ENCODE data around the gene CSF1R.

Gene CSF1R

GRCh38 chr5:150024346-150024984 is 61.9 kb downstream of the CSF1R start:
- DNase-seq (ENCODE audit: low read depth) = no peak

DNA sequence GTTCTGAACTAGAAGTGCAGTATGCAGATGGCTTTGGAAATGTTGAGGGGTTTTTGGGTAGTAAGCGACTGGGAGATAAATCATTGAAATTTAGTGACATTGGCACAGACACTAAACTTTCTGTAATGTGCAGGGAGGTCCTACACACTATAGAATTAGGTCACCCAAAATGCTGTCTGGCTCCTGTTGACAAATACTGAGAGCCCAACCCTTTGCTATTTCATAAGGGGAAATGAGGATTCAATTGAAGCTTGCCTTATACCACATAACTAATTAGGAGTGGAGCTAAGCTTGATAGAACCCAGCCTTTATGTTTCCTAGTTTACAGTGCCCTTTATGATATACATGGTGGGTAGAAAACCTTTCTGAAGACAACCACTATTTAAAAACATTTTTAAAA is 63.2 kb downstream of the CSF1R start:
- DNase-seq (ENCODE audit: low read depth) = no peak

DNA sequence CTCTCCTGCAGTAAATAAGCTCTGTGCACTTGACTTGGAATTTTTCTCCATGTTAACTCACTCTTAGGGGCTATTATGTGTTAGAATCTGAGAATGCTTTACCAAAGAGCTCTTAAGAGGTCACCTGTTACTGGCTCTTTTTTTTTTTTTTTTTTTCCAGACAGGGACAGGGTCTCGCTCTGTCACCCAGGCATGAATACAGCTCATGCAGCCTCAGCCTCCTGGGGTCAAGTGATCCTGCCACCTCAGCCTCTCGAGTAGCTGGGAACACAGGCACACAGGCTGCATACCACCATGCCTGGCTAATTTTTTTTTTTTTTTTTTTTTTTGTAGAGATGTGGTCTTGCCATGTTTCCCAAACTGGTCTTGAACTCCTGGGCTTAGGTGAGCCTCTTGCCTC is 63.7 kb downstream of the CSF1R start:
- DNase-seq (ENCODE audit: low read depth) = no peak

DNA sequence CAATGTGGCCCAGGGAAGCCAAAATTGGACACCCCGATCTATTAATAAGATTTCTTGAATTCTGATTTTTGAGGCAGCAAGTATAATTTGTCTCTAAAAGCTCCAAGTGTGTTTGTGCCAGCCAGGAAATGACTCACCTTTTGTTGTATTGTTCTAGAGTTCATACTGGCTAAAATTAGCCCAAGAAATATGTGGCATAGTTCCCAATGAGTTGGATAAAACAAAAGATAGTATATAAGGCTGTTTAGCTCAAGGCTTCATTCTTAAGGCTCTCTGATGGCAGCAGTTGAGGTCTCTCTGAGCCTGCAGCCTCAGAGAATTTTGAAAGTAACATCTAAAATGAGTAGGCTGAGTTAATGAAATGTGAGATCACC is 64.2 kb downstream of the CSF1R start:
- peak; percentile 91 for DNase-seq (ENCODE audit: low read depth)

DNA sequence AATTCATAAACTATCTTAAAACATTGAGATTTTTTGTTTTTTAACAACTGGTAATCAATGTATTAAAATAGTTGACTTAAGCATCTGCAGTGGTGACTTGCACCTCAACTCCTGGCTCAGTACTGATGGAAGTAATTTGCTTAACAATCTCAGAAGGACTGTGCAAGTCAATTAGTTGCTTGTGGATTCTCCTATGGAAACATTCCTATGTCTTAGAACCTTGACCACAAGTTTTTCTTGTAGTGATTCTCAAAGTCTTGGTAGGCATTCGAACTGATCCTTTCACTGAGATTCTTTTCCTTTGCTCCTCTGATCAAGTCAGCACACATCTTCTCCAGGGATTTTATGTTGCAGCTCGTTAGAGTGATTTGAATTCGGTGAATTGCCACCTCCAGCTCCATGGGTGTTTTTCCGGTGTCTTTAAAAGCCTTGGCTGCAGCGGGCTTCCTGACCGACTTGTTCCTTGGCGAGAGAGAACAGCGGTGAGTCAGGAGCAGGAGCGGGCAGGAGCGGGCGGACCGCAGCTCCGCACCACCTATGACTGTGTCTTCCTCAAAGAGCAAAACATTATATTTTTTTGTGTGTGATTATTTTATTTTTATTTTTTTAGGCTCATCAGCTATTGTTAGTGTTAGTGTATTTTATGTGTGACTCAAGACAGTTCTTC is 64.7 kb downstream of the CSF1R start:
- DNase-seq (ENCODE audit: low read depth) = peak; percentile 50

- DNase-seq (ENCODE audit: low read depth) = no peak
These were observed 66.1 kb downstream of the CSF1R start for GRCh38 chr5:150020249-150020648.

DNA sequence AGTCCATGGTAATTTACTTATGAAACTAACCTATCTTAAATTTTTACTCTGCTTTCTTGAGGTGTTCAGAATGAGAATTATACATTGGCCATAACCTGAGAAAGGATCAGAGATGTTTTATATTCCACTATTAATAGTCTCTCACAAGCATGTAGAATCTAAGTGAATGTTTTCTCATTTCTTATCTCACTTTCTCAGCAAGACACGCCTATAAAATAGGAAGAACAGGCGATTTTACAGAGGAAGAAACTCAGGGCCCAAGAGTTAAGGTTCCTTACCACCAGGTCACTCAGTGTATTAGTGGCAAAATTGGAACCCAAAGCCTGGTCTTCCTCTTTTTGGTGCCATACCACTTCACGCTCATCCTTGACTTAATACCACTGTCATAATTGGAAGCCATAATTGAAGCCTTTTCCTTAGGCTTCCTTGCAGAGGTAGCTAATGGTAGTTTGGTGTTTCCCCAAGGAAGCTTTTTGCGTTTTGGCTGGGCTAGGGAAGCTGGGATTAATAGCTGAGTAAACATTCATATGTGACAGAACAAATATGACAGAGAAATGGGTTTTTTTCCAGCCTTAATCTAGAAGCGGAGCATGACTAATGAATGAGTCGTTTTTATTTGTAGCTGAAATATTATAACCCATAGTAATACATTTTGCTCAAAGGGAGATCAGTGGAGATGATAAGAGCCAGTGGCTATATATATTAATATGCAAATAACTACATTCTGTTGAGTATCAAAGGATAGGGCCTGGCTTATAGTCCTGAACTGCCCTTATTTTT is 68.9 kb downstream of the CSF1R start:
- DNase-seq (ENCODE audit: low read depth) = peak; percentile 86

DNA sequence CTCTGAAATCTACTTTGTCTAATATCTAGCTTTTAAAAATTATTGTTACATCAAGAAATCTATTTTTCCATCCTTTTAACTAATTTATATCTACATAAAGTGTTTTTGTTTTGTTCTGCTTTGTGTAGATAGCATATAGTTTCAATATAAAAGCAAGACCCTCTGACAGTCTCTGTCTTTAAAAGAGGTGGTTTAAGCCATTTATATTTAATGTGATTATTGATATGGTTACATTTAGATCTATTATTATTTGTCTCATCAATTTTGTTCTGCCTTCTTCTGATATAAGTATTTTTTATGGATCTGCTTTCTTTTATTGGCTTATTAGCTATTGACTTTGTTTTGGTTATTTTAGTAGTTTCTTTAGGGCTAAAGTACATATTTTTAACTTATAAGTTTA is 69.8 kb downstream of the CSF1R start:
- no peak for DNase-seq (ENCODE audit: low read depth)

DNA sequence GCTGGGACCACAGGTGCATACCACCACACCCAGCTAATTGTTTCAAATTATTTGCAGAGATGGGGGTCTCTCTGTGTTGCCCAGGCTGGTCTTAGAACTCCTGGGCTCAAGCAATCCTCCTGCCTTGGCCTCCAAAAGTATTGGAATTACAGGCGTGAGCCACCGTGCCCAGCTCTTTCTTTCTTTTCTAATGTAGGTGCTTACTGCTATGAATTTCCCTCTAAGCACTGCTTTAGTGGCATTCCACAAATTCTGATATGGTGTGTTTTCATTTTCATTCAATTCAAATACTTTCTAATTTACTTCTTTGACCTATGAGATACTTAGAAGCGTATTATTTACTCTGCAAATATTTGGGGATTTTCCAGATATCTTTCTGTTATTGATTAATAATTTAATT is 70.9 kb downstream of the CSF1R start:
- DNase-seq (ENCODE audit: low read depth) = no peak

- no peak for DNase-seq (ENCODE audit: low read depth)
These were observed 71.9 kb downstream of the CSF1R start for GRCh38 chr5:150014456-150014855.

- DNase-seq (ENCODE audit: low read depth) = no peak
These were observed 72.4 kb downstream of the CSF1R start for GRCh38 chr5:150013931-150014330.

DNA sequence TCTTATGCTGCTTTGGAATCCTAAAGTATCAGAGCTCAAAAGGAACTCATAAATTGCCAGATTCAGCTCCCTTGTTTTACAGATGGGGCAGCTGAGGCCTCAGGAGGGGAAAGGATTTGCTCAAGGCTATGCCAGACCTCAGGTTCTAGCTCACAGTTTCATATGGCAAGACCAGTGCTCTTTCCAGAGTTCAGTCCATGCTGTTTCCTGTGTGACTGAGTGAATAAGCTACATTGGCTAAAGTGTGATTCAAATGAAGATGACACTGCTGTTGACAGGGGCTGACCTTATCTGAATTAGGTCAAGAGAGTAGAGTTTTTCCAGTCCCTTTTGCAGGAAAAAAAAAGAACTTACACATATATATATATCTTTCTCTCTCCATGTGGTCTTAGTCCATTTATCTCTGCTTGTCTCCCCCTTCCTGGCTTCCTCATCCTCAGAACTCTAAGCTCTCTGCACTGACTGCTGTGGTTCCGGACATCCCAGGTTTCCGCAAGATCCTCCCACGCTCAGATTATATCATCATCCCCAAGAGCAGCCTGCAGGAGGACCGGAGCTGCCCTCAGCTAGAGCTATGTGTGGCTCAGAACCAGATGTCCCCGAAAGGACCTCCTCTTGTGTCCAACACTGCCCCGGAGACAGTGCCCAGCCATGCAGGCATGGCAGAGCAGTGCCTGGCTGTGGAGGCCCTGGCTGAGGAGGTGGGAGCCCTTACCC is 76.5 kb downstream of the CSF1R start:
- peak; percentile 43 for DNase-seq (ENCODE audit: low read depth)

- no peak for DNase-seq (ENCODE audit: low read depth)
These were observed 79.3 kb downstream of the CSF1R start for GRCh38 chr5:150007050-150007449.

GRCh38 chr5:150006318-150006717 is 80.0 kb downstream of the CSF1R start:
- DNase-seq (ENCODE audit: low read depth) = no peak

Data from ELR (cell line).